K562 (cell line): ENCODE results near the gene NUDT14.

Source experiments
- ATF3 ChIP-seq, 2 experiments: fragments of 450-650 bp in 1 of 2; sonication (generic) in 1 of 2; formaldehyde crosslinking in 1 of 2; IDR thresholded peaks in 1 of 2; conservative IDR thresholded peaks in 1 of 2; 2 replicates each; pipeline versions ENCODE4 v1.6.1 to v1.8.1; 2016 to 2023; ENCODE audit warnings: mild to moderate bottlenecking in 2 of 2, moderate library complexity in 2 of 2, inconsistent platforms in 1 of 2, missing genetic modification reagents in 1 of 2
- CTCF ChIP-seq, 3 experiments: IDR thresholded peaks in 2 of 3; conservative IDR thresholded peaks in 1 of 3; 2 replicates each; pipeline ENCODE4 v1.5.1; 2011 to 2012; ENCODE audit warnings: low read length in 3 of 3, mild to moderate bottlenecking in 3 of 3, control low read depth in 2 of 3, improper control_type of control experiment in 1 of 3, inconsistent platforms in 1 of 3, low read depth in 1 of 3, mixed read lengths in 1 of 3, moderate library complexity in 1 of 3; ENCODE audit not compliant: insufficient read depth in 2 of 3
- FOXJ3 ChIP-seq: sonication (generic); formaldehyde crosslinking; IDR thresholded peaks from 2 replicates; pipeline ENCODE4 v1.4.0; 2020; ENCODE audit warnings: mild to moderate bottlenecking, missing genetic modification reagents
- HDAC2 ChIP-seq: fragments of 450-650 bp; IDR thresholded peaks from 2 replicates; pipeline ENCODE4 v1.6.1; 2016; ENCODE audit warnings: mild to moderate bottlenecking
- HMG20A ChIP-seq: fragments of 450-650 bp; formaldehyde crosslinking; conservative IDR thresholded peaks from 2 replicates; pipeline ENCODE4 v1.4.0; 2020; ENCODE audit warnings: mild to moderate bottlenecking, mixed read lengths
- HMGXB4 ChIP-seq: sonication (generic); formaldehyde crosslinking; IDR thresholded peaks from 2 replicates; pipeline ENCODE4 v1.8.1; 2023; ENCODE audit warnings: mild to moderate bottlenecking, missing genetic modification reagents
- MBD2 ChIP-seq: sonication (generic); IDR thresholded peaks from 2 replicates; pipeline ENCODE4 v1.6.1; 2016; ENCODE audit warnings: low read depth, borderline replicate concordance
- POLR2AphosphoS5 ChIP-seq: IDR thresholded peaks from 2 replicates; pipeline ENCODE4 v1.6.1; 2011; ENCODE audit warnings: mild to moderate bottlenecking, low read depth, low read length, moderate library complexity; ENCODE audit not compliant: control insufficient read depth, insufficient read depth
- SIN3B ChIP-seq: fragments of 450-650 bp; IDR thresholded peaks from 2 replicates; pipeline ENCODE4 v1.6.1; 2017; ENCODE audit warnings: low read depth, mild to moderate bottlenecking, moderate library complexity
- TARDBP ChIP-seq: fragments of 450-650 bp; IDR thresholded peaks from 2 replicates; pipeline ENCODE4 v1.6.1; 2016
- TCF3 ChIP-seq: sonication (generic); formaldehyde crosslinking; IDR thresholded peaks from 2 replicates; pipeline ENCODE4 v1.4.0; 2020; ENCODE audit warnings: mild to moderate bottlenecking, missing genetic modification reagents
- U2AF2 ChIP-seq: fragments of 200-400 bp; formaldehyde crosslinking; optimal IDR thresholded peaks from 2 replicates; pipeline ENCODE3; 2017; ENCODE audit warnings: low read depth, mild to moderate bottlenecking, low read length
- USF1 ChIP-seq: sonication (generic); formaldehyde crosslinking; IDR thresholded peaks from 2 replicates; pipeline ENCODE4 v1.9.0; 2022; ENCODE audit warnings: mild to moderate bottlenecking, missing genetic modification reagents
- YY1 ChIP-seq, 3 experiments: IDR thresholded peaks; 2 replicates each; pipeline ENCODE4 v1.6.1; 2011; ENCODE audit warnings: low read length in 2 of 3, mild to moderate bottlenecking in 2 of 3, moderate library complexity in 2 of 3, borderline replicate concordance in 1 of 3, control low read depth in 1 of 3, low read depth in 1 of 3; ENCODE audit not compliant: insufficient read depth in 3 of 3, insufficient replicate concordance in 2 of 3, control insufficient read depth in 1 of 3, insufficient read length in 1 of 3; ENCODE audit errors: extremely low read depth in 1 of 3

- TF ChIP-seq POLR2AphosphoS5 (no peak), CTCF (IDR thresholded peaks at IDR 0.05 in 2 of 3, conservative IDR thresholded peaks at IDR 0.05 in 1 of 3; ENCODE audit: insufficient read depth in 2 of 3, low read depth in 1 of 3, low read length in 3 of 3) (no peak), HMGXB4 (CRISPR knock-in tag) (no peak), MBD2 (no peak), ATF3 (IDR thresholded peaks at IDR 0.05) (no peak), ATF3 (CRISPR knock-in tag; conservative IDR thresholded peaks at IDR 0.05) (no peak), TARDBP (no peak), HMG20A (no peak), HDAC2 (no peak), USF1 (CRISPR knock-in tag) (no peak), SIN3B (no peak), U2AF2 (no peak), YY1 (IDR thresholded peaks at IDR 0.05; ENCODE audit: borderline replicate concordance in 1 of 3, control insufficient read depth in 1 of 3, extremely low read depth in 1 of 3, insufficient read depth in 3 of 3, insufficient read length in 1 of 3, insufficient replicate concordance in 2 of 3, low read depth in 1 of 3, low read length in 2 of 3) (no peak), FOXJ3 (no peak), TCF3 (no peak)
These were observed 4.9 kb upstream of the NUDT14 start for GRCh38 chr14:105185973-105186372.
